OCI-LY3 (cell line): ENCODE data around the gene ARHGAP25.

Source experiments
- EZH2phosphoT487 ChIP-seq: fragments of 200-600 bp; shearing (Covaris generic); IDR thresholded peaks from 2 replicates; pipeline ENCODE4 v1.6.1; 2018; ENCODE audit warnings: antibody characterized with exemption, mixed run types, low read depth
- TF ChIP-seq, protein P1 (sequence below): fragments of 200-600, 300-600 bp; sonication (generic); IDR thresholded peaks from 2 replicates; pipeline ENCODE4 v1.5.1; 2014; ENCODE audit warnings: antibody characterized with exemption, low read length, low read depth

- TF ChIP-seq, protein P1, sequence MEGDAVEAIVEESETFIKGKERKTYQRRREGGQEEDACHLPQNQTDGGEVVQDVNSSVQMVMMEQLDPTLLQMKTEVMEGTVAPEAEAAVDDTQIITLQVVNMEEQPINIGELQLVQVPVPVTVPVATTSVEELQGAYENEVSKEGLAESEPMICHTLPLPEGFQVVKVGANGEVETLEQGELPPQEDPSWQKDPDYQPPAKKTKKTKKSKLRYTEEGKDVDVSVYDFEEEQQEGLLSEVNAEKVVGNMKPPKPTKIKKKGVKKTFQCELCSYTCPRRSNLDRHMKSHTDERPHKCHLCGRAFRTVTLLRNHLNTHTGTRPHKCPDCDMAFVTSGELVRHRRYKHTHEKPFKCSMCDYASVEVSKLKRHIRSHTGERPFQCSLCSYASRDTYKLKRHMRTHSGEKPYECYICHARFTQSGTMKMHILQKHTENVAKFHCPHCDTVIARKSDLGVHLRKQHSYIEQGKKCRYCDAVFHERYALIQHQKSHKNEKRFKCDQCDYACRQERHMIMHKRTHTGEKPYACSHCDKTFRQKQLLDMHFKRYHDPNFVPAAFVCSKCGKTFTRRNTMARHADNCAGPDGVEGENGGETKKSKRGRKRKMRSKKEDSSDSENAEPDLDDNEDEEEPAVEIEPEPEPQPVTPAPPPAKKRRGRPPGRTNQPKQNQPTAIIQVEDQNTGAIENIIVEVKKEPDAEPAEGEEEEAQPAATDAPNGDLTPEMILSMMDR, result no peak
- no peak for TF ChIP-seq EZH2phosphoT487
Measured at GRCh38 chr2:68769586-68770270, 35.1 kb downstream of the ARHGAP25 start.
